NCI-H1092 (cell line): ENCODE data around the gene WAPL.

ENCODE experiments used
- DNase-seq: peaks from one replicate; lab custom pipeline; 2025; lab: John Stamatoyannopoulos, UW

WAPL gene

GRCh38 chr10:86411852-86412560, 109.6 kb downstream of the WAPL start:
- DNase-seq, result no peak

DNA sequence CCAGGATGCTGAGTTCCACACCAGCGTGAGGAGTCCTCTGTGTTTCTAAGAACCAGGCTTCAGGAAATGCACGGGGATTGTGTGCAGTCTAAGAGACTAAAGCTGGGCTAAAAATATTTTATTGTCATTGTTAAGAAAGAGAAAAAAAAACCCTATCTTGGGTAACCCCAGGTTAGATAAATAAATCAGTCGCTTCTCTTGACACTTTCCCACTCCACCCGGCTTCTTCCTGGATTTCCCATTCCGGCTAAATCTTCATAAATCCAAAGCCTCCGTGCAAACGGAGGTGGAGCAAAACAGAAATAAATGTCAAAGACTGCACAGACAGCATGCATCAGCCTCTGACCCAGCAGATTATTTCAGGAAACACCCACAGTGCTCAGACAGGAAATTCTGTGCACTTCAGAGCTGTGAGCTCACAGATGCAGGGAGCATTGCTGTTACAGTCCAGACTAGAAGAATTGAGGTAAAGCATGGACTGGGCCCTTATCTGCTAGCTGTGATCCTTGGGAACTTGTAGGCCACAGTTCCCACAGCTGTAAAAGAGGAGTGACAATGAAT, 110.2 kb downstream of the WAPL start:
- no peak for DNase-seq

GRCh38 chr10:86410542-86411124, 111.0 kb downstream of the WAPL start:
- no peak for DNase-seq

DNA sequence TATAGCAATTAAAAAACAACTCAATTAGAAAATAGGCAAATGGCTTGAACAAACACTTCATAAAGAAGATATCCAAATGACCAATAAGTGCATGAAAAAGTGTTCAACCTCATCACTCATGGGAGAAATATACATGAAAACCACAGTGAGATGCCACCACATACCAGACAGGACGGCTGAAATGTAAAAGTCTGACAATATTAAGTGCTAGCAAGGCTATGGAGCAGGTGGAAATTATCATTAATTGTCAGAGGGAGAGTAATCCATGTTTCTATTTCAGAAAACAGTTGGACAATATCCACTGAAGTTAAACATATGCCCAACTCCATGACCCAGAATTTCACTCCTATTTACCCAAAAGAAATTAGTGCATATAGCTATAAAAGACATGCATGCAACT, 112.4 kb downstream of the WAPL start:
- no peak for DNase-seq

DNA sequence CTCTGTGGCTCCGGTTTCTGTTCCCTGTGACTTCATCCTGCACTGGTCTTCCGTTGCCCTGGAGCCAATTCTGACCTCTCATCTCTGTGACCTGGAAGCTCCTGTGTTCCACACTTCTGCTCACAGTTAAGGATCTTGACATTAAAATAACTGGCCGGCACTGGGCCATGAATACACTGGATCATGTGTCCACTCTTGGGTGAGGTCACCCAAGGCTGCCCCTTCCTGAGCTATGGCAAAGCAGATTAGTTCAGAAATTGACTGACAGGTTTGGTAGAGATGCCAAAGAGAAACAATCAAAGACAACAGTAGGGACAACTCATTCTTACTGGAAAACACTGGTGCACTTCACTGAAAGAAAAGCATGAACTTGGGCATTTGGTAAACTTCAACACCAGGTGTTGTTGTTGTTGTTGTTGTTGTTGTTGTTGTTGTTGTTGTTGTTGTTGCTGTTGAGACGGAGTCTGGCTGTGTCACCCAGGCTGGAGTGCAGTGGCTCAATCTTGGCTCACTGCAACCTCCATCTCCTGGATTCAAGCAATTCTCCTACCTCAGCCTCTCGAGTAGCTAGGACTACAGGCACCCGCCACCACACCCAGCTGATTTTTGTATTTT, 118.3 kb downstream of the WAPL start:
- DNase-seq, result no peak

GRCh38 chr10:86402283-86402941, 119.2 kb downstream of the WAPL start:
- DNase-seq, result no peak

GRCh38 chr10:86401588-86402282, 119.9 kb downstream of the WAPL start:
- DNase-seq, result no peak

DNA sequence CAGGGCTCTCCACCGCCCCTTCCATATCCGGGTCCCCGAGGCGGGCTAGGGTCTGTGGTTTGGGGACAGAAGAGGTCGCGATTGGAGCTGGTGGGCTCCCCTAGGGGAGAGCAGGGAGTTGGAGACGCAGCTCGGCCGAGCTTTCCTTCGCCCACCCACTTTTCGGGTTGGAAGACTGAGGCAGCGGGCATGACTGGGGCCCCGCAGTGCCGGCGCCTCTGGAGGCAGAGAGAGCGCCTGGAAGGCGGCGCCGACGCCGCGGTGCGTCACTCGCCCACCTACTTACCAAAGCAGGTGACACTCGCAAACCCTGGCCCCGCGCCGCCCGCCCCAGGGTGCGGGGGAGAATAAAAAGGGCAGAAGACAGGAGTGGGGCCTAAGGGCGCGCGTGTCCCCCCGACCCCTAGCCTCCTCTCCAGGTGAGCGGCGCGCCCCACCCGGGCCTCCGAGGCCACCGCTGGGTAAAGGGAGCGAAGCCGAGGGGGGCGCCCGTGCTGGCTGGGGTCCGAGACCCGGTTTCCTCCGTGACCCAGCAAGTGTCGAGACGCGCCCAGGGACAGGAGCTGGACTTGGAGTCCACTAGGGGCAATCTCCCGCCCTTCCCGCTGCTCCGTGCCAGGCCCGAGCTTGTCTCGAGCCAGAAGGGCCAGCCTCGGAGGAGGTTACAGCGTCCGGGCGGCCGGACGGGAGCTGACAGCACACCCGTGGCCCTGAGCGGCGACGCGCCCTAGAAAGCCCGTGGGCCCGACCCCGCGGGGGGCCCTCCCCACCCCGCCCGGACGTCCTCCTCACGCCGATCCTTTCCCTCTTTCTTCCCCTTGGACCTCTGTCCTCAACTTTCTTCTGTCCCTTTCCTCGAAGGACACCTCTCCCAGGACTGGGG, 120.6 kb downstream of the WAPL start:
- peak; percentile 10 for DNase-seq

- peak; percentile 86 for DNase-seq
These were observed 121.5 kb downstream of the WAPL start for GRCh38 chr10:86399879-86400704.

DNA sequence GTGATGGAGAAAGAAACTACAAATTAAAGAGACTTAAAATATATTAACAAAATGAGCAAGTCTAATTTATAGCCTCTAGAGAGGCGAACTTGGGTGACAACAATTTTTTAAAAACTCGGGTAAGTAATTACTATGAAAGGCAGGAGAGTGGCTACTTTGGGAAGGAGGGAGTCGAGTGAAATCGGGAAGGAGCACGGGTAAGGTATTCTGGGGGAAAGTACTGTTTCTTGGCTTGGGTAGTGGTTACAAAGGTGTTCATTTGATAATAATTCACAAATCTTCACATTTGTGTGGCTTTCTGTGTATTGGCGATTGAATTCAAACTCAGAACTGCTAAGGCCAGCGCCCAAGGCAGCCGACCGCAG, 122.1 kb downstream of the WAPL start:
- no peak for DNase-seq

- DNase-seq, result no peak
These were observed 124.5 kb downstream of the WAPL start for GRCh38 chr10:86397120-86397519.

- DNase-seq, result no peak
These were observed 127.6 kb downstream of the WAPL start for GRCh38 chr10:86393862-86394455.

DNA sequence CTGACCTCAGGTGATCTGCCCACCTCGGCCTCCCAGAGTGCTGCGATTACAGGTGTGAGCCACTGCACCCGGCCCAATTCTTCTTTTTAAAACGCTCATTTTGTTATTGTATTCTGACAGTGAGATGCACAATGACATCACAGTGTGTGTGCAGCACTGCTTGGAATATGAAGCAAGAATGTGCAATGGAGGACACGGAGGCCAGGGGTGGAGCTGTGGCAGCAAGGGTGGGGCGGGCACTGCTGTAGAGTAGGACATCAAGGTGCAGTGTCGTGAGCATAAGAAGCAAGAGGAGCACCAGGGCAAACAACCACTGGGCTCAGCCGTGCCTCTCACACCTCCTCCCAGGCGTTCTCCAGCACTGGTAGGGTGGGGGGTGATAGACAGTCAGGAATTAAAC, 128.2 kb downstream of the WAPL start:
- DNase-seq, result no peak

- no peak for DNase-seq
These were observed 128.9 kb downstream of the WAPL start for GRCh38 chr10:86392723-86393094.

DNA sequence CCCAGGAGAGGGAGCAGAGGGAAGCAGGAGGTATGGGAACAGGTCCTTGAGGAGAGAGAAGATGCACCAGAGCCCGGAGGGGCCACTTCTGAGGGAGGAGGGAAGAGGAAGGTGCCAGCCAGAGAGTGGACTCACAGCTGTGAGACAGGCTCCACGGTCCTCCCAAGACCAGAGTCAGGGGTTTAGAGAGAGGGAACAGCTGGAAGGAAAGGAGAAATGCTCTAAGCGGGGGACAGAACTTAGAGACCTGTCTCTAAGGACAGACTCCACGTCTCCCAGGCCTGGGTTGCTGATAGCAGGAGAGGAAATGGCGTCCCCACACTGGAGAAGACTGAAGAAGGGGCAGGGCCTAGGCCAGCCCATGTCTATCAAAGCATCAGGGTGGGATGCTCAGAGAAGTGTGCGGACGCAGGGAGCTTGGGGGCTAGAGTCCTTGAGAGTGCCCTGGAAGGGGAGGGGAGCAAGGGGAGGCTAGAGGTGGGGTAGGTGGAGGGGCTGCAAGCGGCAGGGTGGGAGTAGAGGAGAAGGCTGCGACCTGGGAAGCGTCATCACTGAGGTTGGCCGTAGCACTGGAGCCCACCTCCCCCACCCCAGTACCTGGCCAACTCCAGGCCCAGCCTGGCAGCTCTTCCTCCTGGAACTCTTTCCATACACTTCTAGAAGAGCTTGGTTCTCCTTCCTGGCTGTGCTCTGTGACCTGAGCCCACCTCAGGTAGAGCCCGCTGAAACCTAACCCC, 129.4 kb downstream of the WAPL start:
- no peak for DNase-seq

DNA sequence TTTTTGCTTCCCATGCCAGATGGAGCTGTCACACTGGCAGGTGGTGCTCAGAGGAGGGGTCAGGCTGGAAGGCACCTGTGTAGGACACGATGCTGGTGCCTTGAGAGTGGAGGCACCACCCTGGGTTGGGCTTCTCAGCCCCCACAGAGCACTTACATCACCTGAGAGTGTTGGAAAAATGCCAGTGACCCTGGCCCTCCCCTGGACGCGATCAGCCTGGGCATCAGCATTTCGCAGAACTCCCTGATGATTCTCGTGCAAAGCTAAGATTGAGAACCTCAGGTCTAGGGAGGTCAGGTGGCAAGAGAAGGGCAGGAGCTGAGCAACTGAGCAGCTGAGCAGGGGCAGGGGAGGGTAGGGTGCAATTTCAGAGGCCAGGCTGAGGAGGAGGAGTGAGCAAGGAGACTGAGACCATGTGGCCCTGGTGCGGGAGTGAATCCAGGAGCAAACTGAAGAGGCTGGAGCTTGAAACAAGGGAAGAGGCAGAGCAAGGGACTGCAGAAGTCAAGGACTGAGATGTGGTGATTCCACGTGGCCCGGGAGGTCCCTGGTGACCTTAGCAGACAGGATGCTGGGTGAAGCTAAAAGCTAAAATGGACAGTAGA, 130.3 kb downstream of the WAPL start:
- DNase-seq, result no peak

GRCh38 chr10:86390337-86391120, 131.1 kb downstream of the WAPL start:
- DNase-seq, result no peak
